Heart right ventricle (tissue), 16 donors: ENCODE results near the gene MAGI2. TPM values are rescaled to one million over a fixed set of nuclear protein-coding genes. Genes with fewer than 3 reads are reported as not detected.

Source experiments
- ATAC-seq, 8 donors: fragments of 200-7000 bp; cut with Tn5 transposase; one replicate each; pipeline ENCODE4 v1.9.1; 2020; ENCODE audit warnings: mild to moderate bottlenecking in 8 of 8, moderate library complexity in 8 of 8, moderate number of reproducible peaks in 1 of 8
- DNase-seq, 2 donors: peaks; one replicate each; pipeline ENCODE4 v3.0.0-alpha.2; 2020
- H3K27ac ChIP-seq, 10 donors: fragments of 200-600 bp; sonication (generic) in 2 of 10; one replicate each; pipeline versions ENCODE4 v1.5.0 to v1.8.0; 2020 to 2022; ENCODE audit warnings: mild to moderate bottlenecking in 3 of 10
- H3K27me3 ChIP-seq, 7 donors: fragments of 200-600 bp; one replicate each; pipeline ENCODE4 v1.8.0; 2021 to 2022; ENCODE audit warnings: mild to moderate bottlenecking in 2 of 7
- H3K36me3 ChIP-seq, 9 donors: fragments of 200-600 bp; sonication (generic) in 1 of 9; one replicate each; pipeline versions ENCODE4 v1.5.0 to v1.8.0; 2020 to 2022; ENCODE audit warnings: mild to moderate bottlenecking in 2 of 9
- H3K4me1 ChIP-seq, 9 donors: fragments of 200-600 bp; sonication (generic) in 1 of 9; one replicate each; pipeline versions ENCODE4 v1.5.0 to v1.8.0; 2020 to 2022; ENCODE audit warnings: mild to moderate bottlenecking in 4 of 9
- H3K4me3 ChIP-seq, 10 donors: fragments of 200-600 bp; sonication (generic) in 2 of 10; one replicate each; pipeline versions ENCODE4 v1.5.0 to v1.8.0; 2020 to 2022; ENCODE audit warnings: mild to moderate bottlenecking in 7 of 10, moderate library complexity in 2 of 10
- H3K9me3 ChIP-seq, 11 donors: fragments of 200-600 bp in 10 of 11; sonication (generic) in 2 of 11; one replicate each; pipeline versions ENCODE4 v1.5.0 to v1.8.0; 2013 to 2022; ENCODE audit warnings: mild to moderate bottlenecking in 2 of 11, control low read depth in 1 of 11, moderate library complexity in 1 of 11
- WGBS, 2 donors: extraction: QIAGEN DNeasy Blood & Tissue Kit; methylation state at CpG; one replicate each; pipeline ENCODE4 v1.1.7; 2013; ENCODE audit warnings: inconsistent platforms in 1 of 2; 5-methylcytosine and 5-hydroxymethylcytosine counted together
- intact Hi-C, 10 donors: fragments of 100-400 bp; cut with DNase I; formaldehyde crosslinking; loops; one replicate each; pipeline versions ENCODE4 v1.11.1 to v1.14.2; 2022
- polyA plus RNA-seq, 2 donors: library from polyadenylated mRNA; stranded (reverse); fragments of 200-250 nt; gene quantifications; one replicate each; pipeline ENCODE4 v1.2.3, GENCODE V29; 2013
- total RNA-seq, 10 donors: library from RNA; stranded (reverse); fragmentation: NEBNext Ultra II Directional in 3 of 10; extraction: Animal tissue kit (Norgen Biotek cat#: 25700) in 3 of 10; gene quantifications; one replicate each; pipeline versions ENCODE4 v1.2.1 to v1.2.4, GENCODE V29; 2021 to 2023
- TF ChIP-seq, protein P1 (sequence below), 9 donors: fragments of 200-600 bp; sonication (generic) in 2 of 9; IDR thresholded peaks; one replicate each; pipeline versions ENCODE4 v1.5.0 to v1.8.0; 2021 to 2022; ENCODE audit warnings: antibody characterized with exemption in 9 of 9, mild to moderate bottlenecking in 5 of 9, moderate library complexity in 1 of 9
- donor health status: Arrhythmogenic right ventricular cardiomyopathy.
- donor health status: ischemic (EF 13 %, LVEDD 7.1; RV severe dilation, severe dysfunction).
- donor health status: healthy with polysubstance abuse.
- donor health status: DM: no; HTN: yes; CAD: no.
- donor health status: DM: no; HTN: no; CAD: no.
- donor health status: ischemic (EF 25% LVEDD 6.9; RV normal size, moderate dysfunction).
- donor health status: ischemic (EF 25% LVEDD 5.7; RV mildly dilated, moderate dysfunction).
- donor health status: healthy.
- donor health status: DM: yes; HTN: yes; CAD: no.
- donor health status: Ischemic cardiomyopathy.
- donor health status: ischemic (EF 35%, LVEDD 5.7; RV mildly dilated, moderate dysfunction).
- donor health status: nonischemic (EF 11% LVEDD 7.7; RV severe dilation, severe dysfunction).
- donor health status: DM: yes; HTN: yes; CAD: no.
- donor health status: PGD.
- donor health status: ischemic (EF 29% LVEDD 5.4; RV normal size, mild dysfunction).
- donor health status: nonischemic (EF 23%, LVEDD 6.1; RV moderate dilation, normal function).

Gene MAGI2
- total and polyA plus RNA-seq, 12 donors, result 0.83 to 6.0 (median 4.1) TPM

DNA sequence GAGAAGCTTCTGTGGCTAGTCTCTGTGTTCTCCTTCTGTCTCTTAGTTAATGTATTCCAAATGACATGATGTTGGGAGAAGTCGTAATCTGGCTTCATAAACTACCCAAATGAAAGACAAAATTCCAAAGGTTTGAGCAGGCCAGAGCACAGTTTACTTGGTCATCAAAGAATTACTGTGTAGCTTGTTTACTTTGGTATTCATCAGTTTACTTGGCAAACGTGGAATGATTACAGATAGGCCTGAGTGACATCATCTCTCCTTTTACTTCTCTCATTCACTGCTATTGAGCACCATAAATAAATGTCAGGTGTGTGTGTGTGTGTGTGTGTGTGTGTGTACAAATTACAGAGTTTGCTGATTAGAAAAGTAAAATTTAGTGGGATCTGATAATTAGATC lies 1327.6 kb downstream of the MAGI2 start:
- no peak overlapping the region for H3K4me3 ChIP-seq
- no peak overlapping the region for H3K27ac ChIP-seq
- no peaks in the 10 kb centered on the region for H3K27me3 ChIP-seq
- intact Hi-C loops, result no loop called here
- DNase-seq (no peak), ATAC-seq (no peak)
- H3K36me3 ChIP-seq, result no peaks in the 10 kb centered on the region
- 67 to 68% methylated on average over 2 of the region's 2 CpGs for WGBS, 2 donors
- TF ChIP-seq, protein P1, sequence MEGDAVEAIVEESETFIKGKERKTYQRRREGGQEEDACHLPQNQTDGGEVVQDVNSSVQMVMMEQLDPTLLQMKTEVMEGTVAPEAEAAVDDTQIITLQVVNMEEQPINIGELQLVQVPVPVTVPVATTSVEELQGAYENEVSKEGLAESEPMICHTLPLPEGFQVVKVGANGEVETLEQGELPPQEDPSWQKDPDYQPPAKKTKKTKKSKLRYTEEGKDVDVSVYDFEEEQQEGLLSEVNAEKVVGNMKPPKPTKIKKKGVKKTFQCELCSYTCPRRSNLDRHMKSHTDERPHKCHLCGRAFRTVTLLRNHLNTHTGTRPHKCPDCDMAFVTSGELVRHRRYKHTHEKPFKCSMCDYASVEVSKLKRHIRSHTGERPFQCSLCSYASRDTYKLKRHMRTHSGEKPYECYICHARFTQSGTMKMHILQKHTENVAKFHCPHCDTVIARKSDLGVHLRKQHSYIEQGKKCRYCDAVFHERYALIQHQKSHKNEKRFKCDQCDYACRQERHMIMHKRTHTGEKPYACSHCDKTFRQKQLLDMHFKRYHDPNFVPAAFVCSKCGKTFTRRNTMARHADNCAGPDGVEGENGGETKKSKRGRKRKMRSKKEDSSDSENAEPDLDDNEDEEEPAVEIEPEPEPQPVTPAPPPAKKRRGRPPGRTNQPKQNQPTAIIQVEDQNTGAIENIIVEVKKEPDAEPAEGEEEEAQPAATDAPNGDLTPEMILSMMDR (IDR thresholded peaks at IDR 0.05), result no peak
- no peaks in the 10 kb centered on the region for H3K4me1 ChIP-seq
- H3K9me3 ChIP-seq, result no peaks in the 10 kb centered on the region

GRCh38 chr7:78124216-78124615 lies 1329.3 kb downstream of the MAGI2 start:
- 87 to 92% methylated on average over 4 of the region's 4 CpGs for WGBS, 2 donors
- intact Hi-C loops, result no loop called here
- TF ChIP-seq, protein P1 (IDR thresholded peaks at IDR 0.05), result no peak
- no peak overlapping the region for H3K4me3 ChIP-seq
- no peaks in the 10 kb centered on the region for H3K36me3 ChIP-seq
- ATAC-seq, result no peak
- H3K27ac ChIP-seq, result no peak overlapping the region
- DNase-seq, result no peak
- no peaks in the 10 kb centered on the region for H3K9me3 ChIP-seq
- no peaks in the 10 kb centered on the region for H3K4me1 ChIP-seq
- no peaks in the 10 kb centered on the region for H3K27me3 ChIP-seq

- intact Hi-C loops, result no loop called here
- ATAC-seq (no peak), DNase-seq (no peak)
- H3K4me1 ChIP-seq, result no peaks in the 10 kb centered on the region
- no peak overlapping the region for H3K27ac ChIP-seq
- TF ChIP-seq, protein P1 (IDR thresholded peaks at IDR 0.05), result no peak
- no peak overlapping the region for H3K4me3 ChIP-seq
- 62 to 69% methylated on average over 1 of the region's 1 CpG for WGBS, 2 donors
- no peaks in the 10 kb centered on the region for H3K36me3 ChIP-seq
- no peaks in the 10 kb centered on the region for H3K9me3 ChIP-seq
- H3K27me3 ChIP-seq, result no peaks in the 10 kb centered on the region
Measured at GRCh38 chr7:78121888-78122287, 1331.6 kb downstream of the MAGI2 start.

DNA sequence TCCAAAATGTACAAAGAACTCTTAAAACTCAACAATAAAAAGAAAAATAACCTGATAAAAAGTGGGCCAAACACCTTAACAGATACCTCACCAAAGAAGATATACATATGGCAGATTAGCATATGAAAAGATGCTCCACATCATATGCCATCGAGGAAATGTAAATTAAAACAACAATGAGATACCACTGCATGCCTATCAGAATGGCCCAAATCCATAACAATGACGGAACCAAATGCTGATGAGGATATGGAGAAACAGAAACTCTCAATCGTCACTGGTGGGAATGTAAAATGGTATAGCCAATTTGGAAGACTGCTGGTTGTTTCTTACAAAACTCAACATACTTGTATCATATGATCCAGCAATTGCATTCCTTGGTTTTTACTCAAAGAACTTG lies 1335.0 kb downstream of the MAGI2 start:
- H3K27ac ChIP-seq, result no peak overlapping the region
- DNase-seq (no peak), ATAC-seq (no peak)
- 61 to 63% methylated on average over 3 of the region's 3 CpGs for WGBS, 2 donors
- intact Hi-C loops, result loop anchor here in 1 of 10 donors (10.0 kb wide), 1 partner anchor 56 kb away; no protein-coding TSS in a partner anchor
- no peaks in the 10 kb centered on the region for H3K4me1 ChIP-seq
- H3K4me3 ChIP-seq, result no peak overlapping the region
- no peaks in the 10 kb centered on the region for H3K9me3 ChIP-seq
- H3K36me3 ChIP-seq, result no peaks in the 10 kb centered on the region
- H3K27me3 ChIP-seq, result no peaks in the 10 kb centered on the region
- TF ChIP-seq, protein P1 (IDR thresholded peaks at IDR 0.05), result no peak
